Liver (tissue), 3 donors: ENCODE results near the gene RIC1.

ENCODE experiments used
- ATF3 ChIP-seq: IDR thresholded peaks from 2 replicates; pipeline ENCODE4 v1.6.1; 2016; ENCODE audit warnings: antibody characterized with exemption
- CTCF ChIP-seq: fragments of 150-350 bp; IDR thresholded peaks from 2 replicates; pipeline ENCODE4 v1.5.1; 2017; ENCODE audit warnings: improper control_type of control experiment, low read depth, low read length; ENCODE audit not compliant: missing input control
- HNF4A ChIP-seq, 2 donors: conservative IDR thresholded peaks; 2 replicates each; pipeline ENCODE4 v1.6.1; 2016; ENCODE audit warnings: antibody characterized with exemption in 2 of 2, mild to moderate bottlenecking in 2 of 2
- MAX ChIP-seq: IDR thresholded peaks from 2 replicates; pipeline ENCODE4 v1.6.1; 2016; ENCODE audit warnings: antibody characterized with exemption
- RAD21 ChIP-seq, 2 donors: IDR thresholded peaks; 2 replicates each; pipeline ENCODE4 v1.6.1; 2016; ENCODE audit warnings: antibody characterized with exemption in 2 of 2, mild to moderate bottlenecking in 2 of 2
- REST ChIP-seq: IDR thresholded peaks from 2 replicates; pipeline ENCODE4 v1.6.1; 2016; ENCODE audit warnings: antibody characterized with exemption, mild to moderate bottlenecking
- RXRA ChIP-seq, 2 donors: IDR thresholded peaks; 2 replicates each; pipeline ENCODE4 v1.6.1; 2017 to 2018; ENCODE audit warnings: antibody characterized with exemption in 2 of 2, mild to moderate bottlenecking in 1 of 2
- SP1 ChIP-seq: IDR thresholded peaks from 2 replicates; pipeline ENCODE4 v1.6.1; 2018; ENCODE audit warnings: antibody characterized with exemption, mild to moderate bottlenecking
- TAF1 ChIP-seq: conservative IDR thresholded peaks from 2 replicates; pipeline ENCODE4 v1.6.1; 2016; ENCODE audit warnings: antibody characterized with exemption, mild to moderate bottlenecking
- YY1 ChIP-seq: IDR thresholded peaks from 2 replicates; pipeline ENCODE4 v1.6.1; 2016; ENCODE audit warnings: antibody characterized with exemption, mild to moderate bottlenecking
- ZBTB33 ChIP-seq: IDR thresholded peaks from 2 replicates; pipeline ENCODE4 v1.6.1; 2016; ENCODE audit warnings: antibody characterized with exemption
- donor health status: healthy.
- donor health status: healthy.

- TF ChIP-seq CTCF (no peak), RXRA (IDR thresholded peaks at IDR 0.05) (no peak), ATF3 (no peak), TAF1 (no peak), SP1 (no peak), REST (no peak), RAD21 (IDR thresholded peaks at IDR 0.05) (no peak), MAX (no peak), YY1 (no peak), ZBTB33 (no peak), HNF4A (conservative IDR thresholded peaks at IDR 0.05) (no peak)
These were observed 107.8 kb downstream of the RIC1 start for GRCh38 chr9:5736563-5737346.
